Measurements from ENCODE around the gene ERN1. TPM values are rescaled to one million over a fixed set of nuclear protein-coding genes. Genes with fewer than 3 reads are reported as not detected.

Gene ERN1
- total and polyA plus RNA-seq, 2 of the 13 experiments (the other 11 are each of a cell fraction or from before 2014, with no cell fraction given): 6.0 to 12.7 TPM

- POLR2A ChIA-PET: interaction anchor here (1.1 to 2.3 kb wide), 7 partner anchors 10 to 81 kb away, joined by 3 to 24 read pairs (median 13); partner anchors contain the start of gene ERN1
- no peak for DNase-seq (ENCODE audit: low spot score)
- intact Hi-C loops (cut with micrococcal nuclease; ENCODE audit: unreplicated experiment): no loop called here
- Histone ChIP-seq H3K4me2 (ENCODE audit: low read depth, low read length) (no peak overlapping the region), H3K27ac (ENCODE audit: extremely low read length, insufficient read depth, low read length) (no peak overlapping the region), H3K36me3 (replicated peaks in 1 of 2; ENCODE audit: control insufficient read depth in 1 of 2, insufficient read depth in 2 of 2, low read length in 2 of 2) (peaks cover 18 to 76% of the 10 kb centered on the region in 2 experiments; a peak in 4 of 5 replicates), H3K9ac (ENCODE audit: insufficient read depth, low read depth, low read length) (no peak overlapping the region), H3K9me3 (ENCODE audit: low read length) (peaks cover 4% of the 10 kb centered on the region), H3K4me1 (ENCODE audit: insufficient read depth, low read length) (peaks cover 14% of the 10 kb centered on the region), H4K20me1 (ENCODE audit: insufficient read depth, low read length) (no peaks in the 10 kb centered on the region), H3K27me3 (ENCODE audit: control insufficient read depth in 1 of 2, insufficient read depth in 2 of 2, low read length in 2 of 2) (no peaks in the 10 kb centered on the region), H3K4me3 (replicated peaks in 1 of 3; ENCODE audit: insufficient read depth in 1 of 3, low read depth in 2 of 3, low read length in 3 of 3) (no peak overlapping the region), H3K79me2 (ENCODE audit: insufficient read depth, low read length) (no peaks in the 10 kb centered on the region), H2AFZ (ENCODE audit: low read length) (no peak overlapping the region)
- CTCF ChIA-PET (ENCODE audit: low intra/inter-chr PET ratio, low total read pairs): interaction anchor here (1.5 to 3.4 kb wide), 2 partner anchors 36 to 69 kb away, joined by 4 to 67 read pairs; no protein-coding TSS in a partner anchor
- ATAC-seq: no peak
- no TSS peak for BruUV-seq (replicated peaks)
- in situ Hi-C loops (cut with HindIII; ENCODE audit: extremely low pct_ligation_motif_present, low pct_unique_long_range_greater_than_20kb): loop anchor here (5.0 to 10.0 kb wide), 2 partner anchors 68 to 220 kb away; partner anchors contain the start of gene ERN1
- TF ChIP-seq NCOR1 (IDR thresholded peaks at IDR 0.05; ENCODE audit: borderline replicate concordance, low read length): no peak
- TF ChIP-seq SALL1 (CRISPR knock-in tag; IDR thresholded peaks at IDR 0.05): no peak
- 0 out of 2 replicates have a peak, but pooled peaks have one; percentile 37 for TF ChIP-seq POLR2G (IDR thresholded peaks at IDR 0.05; ENCODE audit: low read depth, low read length)
- TF ChIP-seq EED (CRISPR knock-in tag; IDR thresholded peaks at IDR 0.05): no peak
- no peak for TF ChIP-seq ARNT (IDR thresholded peaks at IDR 0.05)
- no peak for TF ChIP-seq GRHL1 (CRISPR knock-in tag; conservative IDR thresholded peaks at IDR 0.05)
- no peak for TF ChIP-seq SIX1 (CRISPR knock-in tag; IDR thresholded peaks at IDR 0.05; ENCODE audit: borderline replicate concordance)
- 93% methylated on average over 9 of the region's 9 CpGs for WGBS (ENCODE audit: low lambda C conversion rate)
- FAIRE-seq: no peak
These were observed 65.6 kb downstream of the ERN1 start for GRCh38 chr17:64064331-64064730.

All from HepG2 (cell line).